GM19025 (cell line): ENCODE results near the gene CA10.

Experiments used
- ATAC-seq: cut with Tn5 transposase; IDR thresholded peaks from one replicate; pipeline ENCODE4 v1.9.1; 2021; ENCODE audit warnings: mild to moderate bottlenecking, low read depth, moderate library complexity; ENCODE audit not compliant: unreplicated experiment

Gene CA10

GRCh38 chr17:51662204-51663056, 496.1 kb downstream of the CA10 start:
- no peak for ATAC-seq

GRCh38 chr17:51661403-51661802, 497.1 kb downstream of the CA10 start:
- ATAC-seq: no peak

GRCh38 chr17:51660266-51660665, 498.2 kb downstream of the CA10 start:
- ATAC-seq: no peak

- ATAC-seq: no peak
These were observed 501.3 kb downstream of the CA10 start for GRCh38 chr17:51657224-51657623.

GRCh38 chr17:51653878-51654277, 504.6 kb downstream of the CA10 start:
- no peak for ATAC-seq

- no peak for ATAC-seq
These were observed 506.0 kb downstream of the CA10 start for GRCh38 chr17:51652529-51652928.

- no peak for ATAC-seq
These were observed 506.8 kb downstream of the CA10 start for GRCh38 chr17:51651513-51652298.

GRCh38 chr17:51650772-51651171, 507.7 kb downstream of the CA10 start:
- no peak for ATAC-seq

- no peak for ATAC-seq
These were observed 508.3 kb downstream of the CA10 start for GRCh38 chr17:51650202-51650601.

GRCh38 chr17:51647826-51648225, 510.7 kb downstream of the CA10 start:
- no peak for ATAC-seq

GRCh38 chr17:51647067-51647466, 511.4 kb downstream of the CA10 start:
- ATAC-seq: no peak

GRCh38 chr17:51646539-51646938, 512.0 kb downstream of the CA10 start:
- ATAC-seq: no peak

- ATAC-seq: no peak
These were observed 513.5 kb downstream of the CA10 start for GRCh38 chr17:51645056-51645455.

GRCh38 chr17:51643702-51644490, 514.6 kb downstream of the CA10 start:
- ATAC-seq: no peak

- ATAC-seq: no peak
These were observed 516.5 kb downstream of the CA10 start for GRCh38 chr17:51642029-51642428.

- ATAC-seq: no peak
These were observed 518.3 kb downstream of the CA10 start for GRCh38 chr17:51640108-51640622.

- no peak for ATAC-seq
These were observed 519.5 kb downstream of the CA10 start for GRCh38 chr17:51638971-51639370.

- no peak for ATAC-seq
These were observed 522.2 kb downstream of the CA10 start for GRCh38 chr17:51636291-51636690.

GRCh38 chr17:51630101-51630671, 528.3 kb downstream of the CA10 start:
- ATAC-seq: no peak

- ATAC-seq: no peak
These were observed 529.3 kb downstream of the CA10 start for GRCh38 chr17:51629232-51629631.
